H1 (cell line): ENCODE results near the gene MSTN. TPM values are rescaled to one million over a fixed set of nuclear protein-coding genes. Genes with fewer than 3 reads are reported as not detected.

Experiments
- CTCF ChIA-PET: fragments of 300-600 bp; sonication (Branson Sonifier 250); formaldehyde crosslinking; loops from one replicate; lab custom pipeline; 2021; ENCODE audit not compliant: partially characterized antibody; lab: Charles Lee
- POLR2A ChIA-PET: fragments of 300-600 bp; sonication (Branson Sonifier 250); formaldehyde crosslinking; loops from one replicate; lab custom pipeline; 2021; ENCODE audit warnings: inconsistent platforms; ENCODE audit not compliant: partially characterized antibody; lab: Charles Lee
- DNase-seq, 2 experiments: peaks; one replicate each; pipeline versions ENCODE4 v3.0.0 to v3.0.0-alpha.2; 2010 to 2022; ENCODE audit warnings: low spot score in 2 of 2, low read depth in 1 of 2, mixed read lengths in 1 of 2
- FAIRE-seq: peaks from 2 replicates; lab custom pipeline; 2011; peaks lifted over from hg19 to GRCh38; lab: Jason Lieb, UNC
- H2AFZ ChIP-seq: 2 replicates; pipeline ENCODE4 v1.8.1; 2012; ENCODE audit warnings: low read length, inconsistent platforms
- H2AK5ac ChIP-seq: 2 replicates; pipeline ENCODE4 v1.6.1; 2013; ENCODE audit warnings: low read depth, low read length
- H2BK120ac ChIP-seq: replicated peaks from 2 replicates; pipeline ENCODE3; 2013; ENCODE audit warnings: low read depth, low read length, inconsistent platforms
- H2BK12ac ChIP-seq: 2 replicates; pipeline ENCODE4 v1.6.1; 2013; ENCODE audit warnings: low read depth, low read length
- H2BK15ac ChIP-seq: 2 replicates; pipeline ENCODE4 v1.6.1; 2013; ENCODE audit warnings: low read length
- H2BK20ac ChIP-seq: 2 replicates; pipeline ENCODE4 v1.6.1; 2013; ENCODE audit warnings: low read length
- H2BK5ac ChIP-seq: 2 replicates; pipeline ENCODE4 v1.6.1; 2013; ENCODE audit warnings: low read depth, low read length
- H3K14ac ChIP-seq: 2 replicates; pipeline ENCODE4 v1.6.1; 2013; ENCODE audit warnings: inconsistent platforms; ENCODE audit not compliant: insufficient read length
- H3K18ac ChIP-seq: 2 replicates; pipeline ENCODE4 v1.6.1; 2013; ENCODE audit warnings: low read length; ENCODE audit errors: extremely low read depth
- H3K23ac ChIP-seq: 2 replicates; pipeline ENCODE4 v1.6.1; 2013; ENCODE audit warnings: inconsistent platforms; ENCODE audit not compliant: insufficient read length
- H3K23me2 ChIP-seq: 2 replicates; pipeline ENCODE4 v1.6.1; 2013; ENCODE audit warnings: low read depth, low read length
- H3K27ac ChIP-seq: 2 replicates; pipeline ENCODE4 v1.6.1; 2011; ENCODE audit warnings: low read depth, low read length, inconsistent platforms
- H3K27me3 ChIP-seq, 4 experiments: replicated peaks in 1 of 4; 1 replicate in 1 of 4; 2 replicates in 3 of 4; pipeline versions ENCODE4 v1.6.1 to v1.8.1; 2011 to 2013; ENCODE audit warnings: low read length in 3 of 4, mild to moderate bottlenecking in 3 of 4, inconsistent platforms in 2 of 4, mixed read lengths in 2 of 4, moderate library complexity in 1 of 4; ENCODE audit not compliant: control insufficient read depth in 3 of 4, insufficient read depth in 3 of 4; ENCODE audit errors: extremely low read depth in 1 of 4
- H3K36me3 ChIP-seq, 4 experiments: 2 replicates each; pipeline versions ENCODE4 v1.6.1 to v1.8.1; 2011 to 2013; ENCODE audit warnings: mild to moderate bottlenecking in 4 of 4, low read length in 3 of 4, moderate library complexity in 2 of 4, control low read depth in 1 of 4, inconsistent platforms in 1 of 4; ENCODE audit not compliant: insufficient read depth in 4 of 4, control insufficient read depth in 2 of 4
- H3K4ac ChIP-seq: replicated peaks from 2 replicates; pipeline ENCODE3; 2013; ENCODE audit warnings: low read length, low read depth, mixed read lengths, inconsistent platforms; ENCODE audit not compliant: insufficient read length
- H3K4me1 ChIP-seq, 4 experiments: replicated peaks in 1 of 4; 1 replicate in 1 of 4; 2 replicates in 3 of 4; pipeline versions ENCODE4 v1.6.1 to v1.8.1; 2011 to 2013; ENCODE audit warnings: low read length in 3 of 4, inconsistent platforms in 2 of 4, mixed read lengths in 1 of 4; ENCODE audit not compliant: insufficient read depth in 4 of 4, control insufficient read depth in 3 of 4
- H3K4me2 ChIP-seq, 2 experiments: 2 replicates each; pipeline versions ENCODE4 v1.6.1 to v1.8.1; 2011 to 2013; ENCODE audit warnings: low read depth in 2 of 2, low read length in 2 of 2, control low read depth in 1 of 2, inconsistent platforms in 1 of 2, mild to moderate bottlenecking in 1 of 2; ENCODE audit not compliant: insufficient read depth in 1 of 2
- H3K4me3 ChIP-seq, 4 experiments: fragments of 200-600, 300-600 bp in 1 of 4; sonication (generic), shearing (Covaris generic), sonication (Bioruptor Twin) in 1 of 4; 2 replicates each; pipeline versions ENCODE4 v1.5.1 to v1.8.1; 2011 to 2016; ENCODE audit warnings: low read length in 4 of 4, low read depth in 3 of 4, control low read depth in 2 of 4, inconsistent platforms in 2 of 4, mild to moderate bottlenecking in 2 of 4, mixed read lengths in 1 of 4, moderate library complexity in 1 of 4; ENCODE audit not compliant: insufficient read depth in 2 of 4; ENCODE audit errors: extremely low read depth in 1 of 4
- H3K56ac ChIP-seq: replicated peaks from 2 replicates; pipeline ENCODE3; 2013; ENCODE audit warnings: low read depth, mild to moderate bottlenecking, mixed read lengths, low read length, inconsistent platforms; ENCODE audit not compliant: insufficient read length
- H3K79me1 ChIP-seq: 2 replicates; pipeline ENCODE4 v1.6.1; 2013; ENCODE audit warnings: low read depth, low read length, control low read depth
- H3K79me2 ChIP-seq, 2 experiments: 2 replicates each; pipeline versions ENCODE4 v1.6.1 to v1.8.1; 2012 to 2013; ENCODE audit warnings: low read length in 2 of 2, mild to moderate bottlenecking in 2 of 2, inconsistent platforms in 1 of 2; ENCODE audit not compliant: insufficient read depth in 2 of 2, control insufficient read depth in 1 of 2
- H3K9ac ChIP-seq, 4 experiments: replicated peaks in 1 of 4; 1 replicate in 1 of 4; 2 replicates in 3 of 4; pipeline versions ENCODE4 v1.6.1 to v1.8.1; 2011 to 2013; ENCODE audit warnings: low read depth in 3 of 4, low read length in 3 of 4, control low read depth in 2 of 4, mild to moderate bottlenecking in 2 of 4, moderate library complexity in 2 of 4, inconsistent platforms in 1 of 4; ENCODE audit errors: extremely low read depth in 1 of 4
- H3K9me3 ChIP-seq, 2 experiments: 2 replicates each; pipeline versions ENCODE4 v1.6.1 to v1.8.1; 2012 to 2013; ENCODE audit warnings: mild to moderate bottlenecking in 2 of 2, moderate library complexity in 2 of 2, control low read depth in 1 of 2, inconsistent platforms in 1 of 2, low read depth in 1 of 2, low read length in 1 of 2, mixed read lengths in 1 of 2; ENCODE audit not compliant: insufficient read depth in 2 of 2
- H4K20me1 ChIP-seq, 2 experiments: replicated peaks in 1 of 2; 2 replicates each; pipeline versions ENCODE3 to v1.8.1; 2011 to 2013; ENCODE audit warnings: inconsistent platforms in 2 of 2, low read length in 2 of 2, mild to moderate bottlenecking in 1 of 2; ENCODE audit not compliant: insufficient read depth in 2 of 2, control insufficient read depth in 1 of 2
- H4K5ac ChIP-seq: 2 replicates; pipeline ENCODE4 v1.6.1; 2013; ENCODE audit warnings: low read length, low read depth, mixed read lengths, inconsistent platforms; ENCODE audit not compliant: insufficient read length
- H4K8ac ChIP-seq: 2 replicates; pipeline ENCODE4 v1.8.0; 2013; ENCODE audit warnings: mild to moderate bottlenecking, moderate library complexity, low read length, inconsistent platforms; ENCODE audit not compliant: insufficient read depth; ENCODE audit errors: extremely low read depth
- H4K91ac ChIP-seq: replicated peaks from 2 replicates; pipeline ENCODE3; 2013; ENCODE audit warnings: low read length, mixed read lengths, inconsistent platforms; ENCODE audit not compliant: insufficient read length
- ATF2 ChIP-seq: IDR thresholded peaks from 2 replicates; pipeline ENCODE4 v1.6.1; 2012; ENCODE audit warnings: low read length, inconsistent platforms
- BACH1 ChIP-seq: IDR thresholded peaks from 2 replicates; pipeline ENCODE4 v1.6.1; 2012; ENCODE audit warnings: low read length, improper control_type of control experiment
- CBX8 ChIP-seq: fragments of 300-800, 300-1000 bp; sonication (generic); IDR thresholded peaks from 2 replicates; pipeline ENCODE4 v1.7.1; 2016; ENCODE audit warnings: low read depth, low read length, borderline replicate concordance
- CREB1 ChIP-seq: IDR thresholded peaks from 2 replicates; pipeline ENCODE4 v1.6.1; 2012; ENCODE audit warnings: inconsistent platforms
- CTBP2 ChIP-seq: IDR thresholded peaks from 2 replicates; pipeline ENCODE4 v1.7.0; 2011; ENCODE audit warnings: borderline replicate concordance, mild to moderate bottlenecking, moderate library complexity, mixed read lengths, low read length; ENCODE audit not compliant: insufficient read depth, insufficient read length
- EP300 ChIP-seq, 2 experiments: IDR thresholded peaks; 1 replicate in 1 of 2; 2 replicates in 1 of 2; pipeline ENCODE4 v1.6.1; 2011 to 2012; ENCODE audit warnings: low read depth in 2 of 2, low read length in 2 of 2, mild to moderate bottlenecking in 2 of 2, borderline replicate concordance in 1 of 2, inconsistent platforms in 1 of 2, moderate library complexity in 1 of 2
- GABPA ChIP-seq: IDR thresholded peaks from 2 replicates; pipeline ENCODE4 v1.6.1; 2011; ENCODE audit warnings: mild to moderate bottlenecking, low read length, moderate library complexity, borderline replicate concordance; ENCODE audit not compliant: insufficient read depth
- JUN ChIP-seq: IDR thresholded peaks from 2 replicates; pipeline ENCODE4 v1.6.1; 2011; ENCODE audit warnings: low read depth, mild to moderate bottlenecking, improper control_type of control experiment, low read length
- RAD21 ChIP-seq, 2 experiments: IDR thresholded peaks in 1 of 2; conservative IDR thresholded peaks in 1 of 2; 2 replicates each; pipeline ENCODE4 v1.6.1; 2011; ENCODE audit warnings: low read depth in 2 of 2, low read length in 2 of 2, improper control_type of control experiment in 1 of 2, inconsistent platforms in 1 of 2, mild to moderate bottlenecking in 1 of 2, moderate library complexity in 1 of 2
- SP1 ChIP-seq: IDR thresholded peaks from 2 replicates; pipeline ENCODE4 v1.6.1; 2011; ENCODE audit warnings: low read depth, low read length
- SP2 ChIP-seq: IDR thresholded peaks from 2 replicates; pipeline ENCODE4 v1.6.1; 2012; ENCODE audit warnings: mild to moderate bottlenecking, low read length, inconsistent platforms
- TEAD4 ChIP-seq: IDR thresholded peaks from 2 replicates; pipeline ENCODE4 v1.6.1; 2012; ENCODE audit warnings: low read depth, low read length, inconsistent platforms, mixed read lengths
- WGBS, 2 experiments: shearing (Covaris generic) in 1 of 2; methylation state at CpG; one replicate each; pipeline versions ENCODE4 v1.1.6 to v1.1.7; 2013 to 2015; ENCODE audit warnings: low lambda C conversion rate in 2 of 2, mixed read lengths in 2 of 2, inconsistent platforms in 1 of 2, low coverage in 1 of 2, missing lambda C conversion rate in 1 of 2; ENCODE audit not compliant: insufficient replicate concordance in 2 of 2, insufficient coverage in 1 of 2, insufficient read length in 1 of 2; ENCODE audit errors: extremely low coverage in 1 of 2, missing lambda C conversion rate in 1 of 2; 5-methylcytosine and 5-hydroxymethylcytosine counted together
- polyA plus RNA-seq, 7 experiments: library from polyadenylated mRNA; depleted of rRNA in 3 of 7; stranded (reverse) in 5 of 7; unstranded in 2 of 7; fragments of >200 nt in 5 of 7; fragments of 200-250 nt in 2 of 7; gene quantifications; 1 replicate in 5 of 7; 2 replicates in 1 of 7; 4 replicates in 1 of 7; pipeline versions ENCODE4 v1.2.1 to v1.2.3, GENCODE V29; 2011 to 2013; ENCODE audit warnings: missing spikeins in 2 of 7, mixed read lengths in 2 of 7
- total RNA-seq: library from RNA; stranded (reverse); fragmentation: NEBNext Ultra II Directional; extraction: Animal tissue kit (Norgen Biotek cat#: 25700); gene quantifications from 2 replicates; pipeline ENCODE4 v1.2.1, GENCODE V29; 2021

MSTN gene
- total and polyA plus RNA-seq, 2 of the 8 experiments (the other 6 are each of a cell fraction or from before 2014, with no cell fraction given): not detected

DNA sequence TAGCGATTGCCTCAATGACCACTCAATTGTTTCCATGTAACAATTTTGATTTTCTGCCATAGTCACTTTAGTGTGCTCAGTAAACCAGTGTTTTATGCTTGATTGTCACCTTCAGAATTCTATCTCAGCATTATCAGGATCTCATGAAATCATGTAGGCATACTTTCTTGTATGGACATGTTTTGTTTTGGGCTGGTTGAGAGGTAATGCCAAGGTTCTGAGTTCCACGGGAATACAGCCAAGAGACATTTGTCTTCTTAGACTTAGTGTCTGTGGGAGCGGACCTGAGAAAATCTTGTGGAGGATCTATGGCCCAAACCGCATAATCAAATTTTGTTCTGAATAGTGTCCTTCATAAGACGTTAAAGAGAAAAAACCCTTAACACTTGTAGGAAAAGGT is 10.2 kb downstream of the MSTN start:
- no peak overlapping the region for H2BK120ac ChIP-seq
- no peaks in the 10 kb centered on the region for H4K20me1 ChIP-seq
- no peak overlapping the region for H2BK20ac ChIP-seq
- DNase-seq: no peak
- CTCF ChIA-PET: interaction anchor here (0.6 kb wide), 1 partner anchor 16 kb away, joined by 3 read pairs; no protein-coding TSS in a partner anchor
- POLR2A ChIA-PET: no interaction called here
- H3K14ac ChIP-seq: no peak overlapping the region
- no peak overlapping the region for H4K5ac ChIP-seq
- no peak overlapping the region for H3K9ac ChIP-seq
- no peak overlapping the region for H4K91ac ChIP-seq
- H3K18ac ChIP-seq: no peak overlapping the region
- WGBS, 2 experiments: 91% methylated on average over 5 of the region's 5 CpGs; no CpG with 5 or more reads in 1 of the 2 experiments
- no peak overlapping the region for H3K27ac ChIP-seq
- no peak overlapping the region for H4K8ac ChIP-seq
- H3K27me3 ChIP-seq: no peaks in the 10 kb centered on the region
- H3K4me1 ChIP-seq: no peaks in the 10 kb centered on the region
- no peaks in the 10 kb centered on the region for H3K36me3 ChIP-seq
- no peak overlapping the region for H3K4me2 ChIP-seq
- no peak overlapping the region for H2BK5ac ChIP-seq
- H3K4me3 ChIP-seq: no peak overlapping the region
- H3K4ac ChIP-seq: no peak overlapping the region
- no peak overlapping the region for H2BK12ac ChIP-seq
- 0 out of 2 replicates have a peak overlapping the region, but pooled peaks have one; percentile 52 for H2AFZ ChIP-seq
- no peak overlapping the region for H2AK5ac ChIP-seq
- no peaks in the 10 kb centered on the region for H3K23me2 ChIP-seq
- H2BK15ac ChIP-seq: no peak overlapping the region
- H3K56ac ChIP-seq: no peak overlapping the region
- no peaks in the 10 kb centered on the region for H3K79me1 ChIP-seq
- no peaks in the 10 kb centered on the region for H3K9me3 ChIP-seq
- H3K23ac ChIP-seq: no peak overlapping the region
- FAIRE-seq: no peak
- H3K79me2 ChIP-seq: no peaks in the 10 kb centered on the region
- no peak for TF ChIP-seq SP1
- TF ChIP-seq ATF2: no peak
- TF ChIP-seq CREB1: no peak
- TF ChIP-seq EP300 (IDR thresholded peaks at IDR 0.05; ENCODE audit: borderline replicate concordance in 1 of 2, low read depth in 2 of 2, low read length in 2 of 2): no peak
- TF ChIP-seq TEAD4: no peak
- no peak for TF ChIP-seq SP2
- no peak for TF ChIP-seq BACH1
- TF ChIP-seq CTBP2: no peak
- no peak for TF ChIP-seq RAD21 (IDR thresholded peaks at IDR 0.05 in 1 of 2, conservative IDR thresholded peaks at IDR 0.05 in 1 of 2; ENCODE audit: low read depth in 2 of 2, low read length in 2 of 2)
- TF ChIP-seq JUN: no peak
- no peak for TF ChIP-seq CBX8
- no peak for TF ChIP-seq GABPA
